ENCODE measurements around the gene TTYH3. TPM values are rescaled to one million over a fixed set of nuclear protein-coding genes. Genes with fewer than 3 reads are reported as not detected.

The TTYH3 gene
- total RNA-seq, 1 donor from 2014 or later = 106 TPM

DNA sequence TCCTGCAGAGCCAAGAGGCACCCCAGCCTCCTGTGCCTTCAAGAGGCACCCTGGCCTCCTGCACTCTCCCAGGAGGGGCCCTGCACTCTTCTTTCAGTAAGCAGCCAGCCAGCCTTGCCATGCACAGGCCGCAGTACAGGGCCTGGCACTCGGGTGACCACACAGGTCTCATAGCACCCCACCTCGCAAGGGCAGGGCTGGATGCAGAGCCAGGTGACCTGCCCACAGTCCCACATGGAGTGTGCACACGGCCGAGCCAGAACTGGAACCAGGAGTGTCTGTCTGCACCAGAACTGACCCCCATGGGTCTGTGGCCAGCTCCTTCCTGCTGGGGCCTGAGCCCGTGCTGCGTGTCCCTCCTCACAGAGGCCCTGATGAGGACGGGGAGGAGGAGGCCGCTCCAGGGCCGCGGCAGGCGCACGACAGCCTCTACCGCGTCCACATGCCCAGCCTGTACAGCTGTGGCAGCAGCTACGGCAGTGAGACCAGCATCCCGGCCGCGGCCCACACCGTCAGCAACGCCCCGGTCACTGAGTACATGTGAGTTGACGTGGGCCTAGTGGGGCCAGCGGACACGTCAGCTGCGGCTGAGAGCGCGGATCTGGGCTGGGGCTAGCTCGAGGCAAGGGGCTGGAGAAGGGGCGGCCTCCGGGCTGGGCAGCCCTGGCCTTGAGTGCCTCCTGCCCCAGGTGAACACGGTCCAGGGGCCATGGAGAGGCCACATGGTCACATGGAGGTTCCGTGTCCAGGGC is 26.3 kb downstream of the TTYH3 start:
- no peak for DNase-seq (ENCODE audit: low read depth)
- no peak overlapping the region for H3K4me3 ChIP-seq (ENCODE audit: low read depth, low read length)
- H3K36me3 ChIP-seq (ENCODE audit: control insufficient read depth, insufficient read depth, low read length) = peaks cover 4% of the 10 kb centered on the region
- H3K27me3 ChIP-seq (ENCODE audit: control insufficient read depth, insufficient read depth, low read length) = no peaks in the 10 kb centered on the region
- TF ChIP-seq CTCF (IDR thresholded peaks at IDR 0.05; ENCODE audit: insufficient read depth, low read length, poor library complexity, severe bottlenecking) = no peak

DNA sequence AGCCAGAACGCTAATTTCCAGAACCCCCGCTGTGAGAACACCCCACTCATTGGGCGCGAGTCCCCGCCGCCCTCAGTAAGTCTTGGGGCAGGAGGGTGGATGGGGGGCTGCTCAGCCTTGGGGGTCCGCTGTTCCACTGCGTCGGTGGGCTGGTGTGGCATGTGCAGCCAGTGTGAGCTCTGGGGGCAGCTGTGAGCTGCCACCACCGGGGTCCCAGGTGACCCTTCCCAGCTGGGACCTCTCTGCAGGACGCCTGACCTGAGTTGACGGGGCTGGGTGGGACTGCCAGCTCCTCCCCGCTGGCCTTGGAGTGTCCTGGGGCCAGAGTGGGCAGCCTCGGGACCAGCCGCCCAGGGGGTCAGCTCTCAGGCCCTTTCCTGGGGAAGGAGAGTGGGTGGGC is 27.2 kb downstream of the TTYH3 start:
- H3K27me3 ChIP-seq (ENCODE audit: control insufficient read depth, insufficient read depth, low read length) = no peaks in the 10 kb centered on the region
- no peak for DNase-seq (ENCODE audit: low read depth)
- TF ChIP-seq CTCF (IDR thresholded peaks at IDR 0.05; ENCODE audit: insufficient read depth, low read length, poor library complexity, severe bottlenecking) = no peak
- peaks cover 4% of the 10 kb centered on the region for H3K36me3 ChIP-seq (ENCODE audit: control insufficient read depth, insufficient read depth, low read length)
- no peak overlapping the region for H3K4me3 ChIP-seq (ENCODE audit: low read depth, low read length)

DNA sequence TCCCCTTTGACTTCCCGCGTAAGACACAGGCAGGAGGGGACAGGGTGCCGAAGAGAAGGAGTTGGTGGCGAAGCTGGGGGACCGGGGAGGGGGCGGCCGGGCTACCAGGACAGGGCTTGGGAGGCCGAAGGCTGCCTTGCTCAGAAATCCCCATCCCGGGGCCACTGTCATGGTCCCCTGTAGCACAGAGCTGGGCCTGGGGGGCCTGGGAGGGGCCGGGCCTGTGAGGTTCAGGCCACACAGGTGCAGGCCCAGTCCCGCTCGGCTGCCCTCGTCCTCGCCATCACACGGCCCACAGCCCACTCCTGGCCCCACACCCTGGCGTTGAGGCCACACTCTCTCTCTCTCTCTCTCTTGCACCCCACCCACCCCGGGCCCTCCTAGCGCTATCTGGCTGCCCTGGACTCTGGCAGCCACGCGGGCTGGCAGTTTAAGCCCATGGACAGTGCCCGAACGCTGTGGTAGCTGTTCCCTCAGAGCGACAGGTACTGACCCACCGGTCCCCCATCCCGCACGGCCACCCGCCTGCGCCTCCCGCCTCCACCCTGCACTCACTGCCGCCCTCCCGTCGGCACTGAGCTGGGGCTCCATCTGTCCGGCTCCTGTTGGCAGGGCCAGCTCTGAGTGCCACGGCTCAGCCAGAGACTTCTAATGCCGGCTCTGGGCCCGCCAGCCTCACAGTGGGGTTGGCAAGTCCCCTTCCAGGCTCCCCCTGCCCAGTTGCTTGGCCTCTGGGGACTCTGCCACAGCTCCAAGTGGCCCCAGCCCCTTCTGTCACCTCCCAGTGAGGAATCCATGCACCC is 28.0 kb downstream of the TTYH3 start:
- TF ChIP-seq CTCF (IDR thresholded peaks at IDR 0.05; ENCODE audit: insufficient read depth, low read length, poor library complexity, severe bottlenecking) = no peak
- H3K27me3 ChIP-seq (ENCODE audit: control insufficient read depth, insufficient read depth, low read length) = no peaks in the 10 kb centered on the region
- no peak for DNase-seq (ENCODE audit: low read depth)
- no peak overlapping the region for H3K4me3 ChIP-seq (ENCODE audit: low read depth, low read length)
- H3K36me3 ChIP-seq (ENCODE audit: control insufficient read depth, insufficient read depth, low read length) = peaks cover 4% of the 10 kb centered on the region

DNA sequence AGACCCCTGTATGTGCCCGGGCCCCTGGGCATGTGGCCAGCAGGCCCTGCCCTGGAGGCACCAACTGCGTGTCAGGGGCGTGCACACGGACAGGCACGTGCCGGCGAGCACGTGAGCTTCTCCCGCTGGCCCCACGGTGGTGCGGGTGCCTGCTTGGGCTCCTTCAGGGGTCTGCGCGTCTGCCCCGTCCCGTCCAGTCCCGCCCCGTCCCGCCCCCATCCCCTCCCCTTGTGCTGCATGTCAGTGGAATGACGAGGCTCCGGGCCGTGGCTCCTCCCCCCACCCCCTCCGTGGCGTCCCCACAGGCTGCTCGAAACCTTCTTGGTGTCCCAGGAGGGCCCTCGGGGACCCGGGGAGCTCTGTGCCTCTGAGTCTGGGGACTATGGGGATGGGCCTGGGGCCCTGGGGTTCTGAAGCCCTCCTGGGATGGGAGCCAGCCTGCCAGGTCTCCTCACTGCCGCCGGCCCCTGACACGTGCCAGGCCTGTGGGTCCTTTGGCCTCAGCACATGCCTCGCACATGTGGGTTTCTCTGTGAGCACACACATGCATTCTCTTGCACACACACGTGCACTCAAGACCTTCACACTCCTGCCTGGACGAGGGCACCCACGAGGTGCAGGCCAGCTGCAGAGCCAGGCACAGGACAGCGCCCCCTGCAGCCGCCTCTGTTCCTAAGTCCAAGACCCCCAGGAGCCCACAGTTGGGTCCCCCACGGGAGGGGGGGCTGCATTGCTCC is 28.7 kb downstream of the TTYH3 start:
- peak; percentile 50 for TF ChIP-seq CTCF (IDR thresholded peaks at IDR 0.05; ENCODE audit: insufficient read depth, low read length, poor library complexity, severe bottlenecking)
- Histone ChIP-seq H3K4me3 (ENCODE audit: low read depth, low read length) (no peak overlapping the region), H3K36me3 (ENCODE audit: control insufficient read depth, insufficient read depth, low read length) (peaks cover 3% of the 10 kb centered on the region), H3K27me3 (ENCODE audit: control insufficient read depth, insufficient read depth, low read length) (no peaks in the 10 kb centered on the region)
- no peak for DNase-seq (ENCODE audit: low read depth)

DNA sequence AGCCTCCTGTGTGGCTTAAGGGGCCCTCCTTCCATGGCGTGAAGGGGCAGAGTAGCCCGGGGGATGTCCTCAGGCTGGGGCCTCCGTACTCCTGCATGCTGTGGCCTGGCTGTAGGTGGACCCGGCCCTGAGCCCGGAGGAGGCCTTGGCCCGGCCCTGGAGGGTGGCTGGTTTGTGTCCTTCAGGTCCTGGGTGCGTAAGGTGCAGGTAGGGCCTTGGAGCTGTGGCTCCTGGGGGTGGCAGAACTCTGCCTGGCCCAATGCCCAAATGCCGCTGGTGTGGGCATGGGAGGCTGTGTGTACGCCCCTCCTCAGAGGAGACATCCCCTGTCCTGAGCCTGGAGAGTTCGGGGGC is 29.3 kb downstream of the TTYH3 start:
- DNase-seq (ENCODE audit: low read depth) = no peak
- H3K27me3 ChIP-seq (ENCODE audit: control insufficient read depth, insufficient read depth, low read length) = no peaks in the 10 kb centered on the region
- no peak for TF ChIP-seq CTCF (IDR thresholded peaks at IDR 0.05; ENCODE audit: insufficient read depth, low read length, poor library complexity, severe bottlenecking)
- H3K36me3 ChIP-seq (ENCODE audit: control insufficient read depth, insufficient read depth, low read length) = peaks cover 3% of the 10 kb centered on the region
- no peak overlapping the region for H3K4me3 ChIP-seq (ENCODE audit: low read depth, low read length)

Data from kidney epithelial cell (primary cell).